Kidney epithelial cell (primary cell): Measurements from ENCODE around the gene TRMT2A. TPM values are rescaled to one million over a fixed set of nuclear protein-coding genes. Genes with fewer than 3 reads are reported as not detected.
A peak's percentile ranks its signal among the peaks of the same experiment; 100 is the strongest.

ENCODE experiments used
- DNase-seq: peaks from one replicate; pipeline ENCODE4 v3.0.0-alpha.2; 2010; ENCODE audit warnings: low read depth
- H3K27me3 ChIP-seq: 2 replicates; pipeline ENCODE4 v1.6.0; 2011; ENCODE audit warnings: low read length; ENCODE audit not compliant: control insufficient read depth, insufficient read depth
- H3K36me3 ChIP-seq: 2 replicates; pipeline ENCODE4 v1.5.1; 2011; ENCODE audit warnings: low read length; ENCODE audit not compliant: control insufficient read depth, insufficient read depth
- H3K4me3 ChIP-seq: 2 replicates; pipeline ENCODE4 v1.5.1; 2011; ENCODE audit warnings: low read depth, mild to moderate bottlenecking, control low read depth, low read length
- total RNA-seq: library from RNA; depleted of rRNA; stranded (reverse); fragments of >200 nt; gene quantifications from 2 replicates; pipeline ENCODE4 v1.2.3, GENCODE V29; 2015
- TF ChIP-seq, protein P1 (sequence below): IDR thresholded peaks from 2 replicates; pipeline ENCODE4 v1.5.1; 2011; ENCODE audit warnings: mild to moderate bottlenecking, moderate library complexity, low read length, control low read depth, inconsistent platforms; ENCODE audit not compliant: insufficient read depth, poor library complexity, severe bottlenecking

The TRMT2A gene
- total RNA-seq, 1 donor from 2014 or later = 44.5 TPM

DNA sequence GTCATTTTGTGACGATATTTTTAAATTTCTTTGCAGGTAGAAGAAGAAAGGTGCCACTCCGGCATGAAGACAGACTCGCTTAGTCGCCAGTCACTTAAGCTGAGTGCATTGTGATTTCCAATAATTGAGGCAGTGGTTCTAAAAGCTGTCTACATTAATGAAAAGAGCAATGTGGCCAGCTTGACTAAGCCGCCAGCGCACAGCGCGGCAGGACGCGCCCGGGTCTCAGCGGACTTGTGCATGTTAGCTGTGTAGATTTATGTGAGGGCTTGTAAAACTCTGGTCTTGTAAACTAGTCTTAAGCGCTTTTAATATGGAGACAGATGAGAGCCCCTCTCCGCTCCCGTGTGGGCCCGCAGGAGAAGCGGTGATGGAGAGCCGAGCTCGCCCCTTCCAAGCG lies 31.4 kb downstream of the TRMT2A start:
- Histone ChIP-seq H3K27me3 (no peaks in the 10 kb centered on the region), H3K36me3 (peaks cover 3% of the 10 kb centered on the region), H3K4me3 (no peak overlapping the region)
- DNase-seq = no peak
- TF ChIP-seq, protein P1, sequence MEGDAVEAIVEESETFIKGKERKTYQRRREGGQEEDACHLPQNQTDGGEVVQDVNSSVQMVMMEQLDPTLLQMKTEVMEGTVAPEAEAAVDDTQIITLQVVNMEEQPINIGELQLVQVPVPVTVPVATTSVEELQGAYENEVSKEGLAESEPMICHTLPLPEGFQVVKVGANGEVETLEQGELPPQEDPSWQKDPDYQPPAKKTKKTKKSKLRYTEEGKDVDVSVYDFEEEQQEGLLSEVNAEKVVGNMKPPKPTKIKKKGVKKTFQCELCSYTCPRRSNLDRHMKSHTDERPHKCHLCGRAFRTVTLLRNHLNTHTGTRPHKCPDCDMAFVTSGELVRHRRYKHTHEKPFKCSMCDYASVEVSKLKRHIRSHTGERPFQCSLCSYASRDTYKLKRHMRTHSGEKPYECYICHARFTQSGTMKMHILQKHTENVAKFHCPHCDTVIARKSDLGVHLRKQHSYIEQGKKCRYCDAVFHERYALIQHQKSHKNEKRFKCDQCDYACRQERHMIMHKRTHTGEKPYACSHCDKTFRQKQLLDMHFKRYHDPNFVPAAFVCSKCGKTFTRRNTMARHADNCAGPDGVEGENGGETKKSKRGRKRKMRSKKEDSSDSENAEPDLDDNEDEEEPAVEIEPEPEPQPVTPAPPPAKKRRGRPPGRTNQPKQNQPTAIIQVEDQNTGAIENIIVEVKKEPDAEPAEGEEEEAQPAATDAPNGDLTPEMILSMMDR = no peak

DNA sequence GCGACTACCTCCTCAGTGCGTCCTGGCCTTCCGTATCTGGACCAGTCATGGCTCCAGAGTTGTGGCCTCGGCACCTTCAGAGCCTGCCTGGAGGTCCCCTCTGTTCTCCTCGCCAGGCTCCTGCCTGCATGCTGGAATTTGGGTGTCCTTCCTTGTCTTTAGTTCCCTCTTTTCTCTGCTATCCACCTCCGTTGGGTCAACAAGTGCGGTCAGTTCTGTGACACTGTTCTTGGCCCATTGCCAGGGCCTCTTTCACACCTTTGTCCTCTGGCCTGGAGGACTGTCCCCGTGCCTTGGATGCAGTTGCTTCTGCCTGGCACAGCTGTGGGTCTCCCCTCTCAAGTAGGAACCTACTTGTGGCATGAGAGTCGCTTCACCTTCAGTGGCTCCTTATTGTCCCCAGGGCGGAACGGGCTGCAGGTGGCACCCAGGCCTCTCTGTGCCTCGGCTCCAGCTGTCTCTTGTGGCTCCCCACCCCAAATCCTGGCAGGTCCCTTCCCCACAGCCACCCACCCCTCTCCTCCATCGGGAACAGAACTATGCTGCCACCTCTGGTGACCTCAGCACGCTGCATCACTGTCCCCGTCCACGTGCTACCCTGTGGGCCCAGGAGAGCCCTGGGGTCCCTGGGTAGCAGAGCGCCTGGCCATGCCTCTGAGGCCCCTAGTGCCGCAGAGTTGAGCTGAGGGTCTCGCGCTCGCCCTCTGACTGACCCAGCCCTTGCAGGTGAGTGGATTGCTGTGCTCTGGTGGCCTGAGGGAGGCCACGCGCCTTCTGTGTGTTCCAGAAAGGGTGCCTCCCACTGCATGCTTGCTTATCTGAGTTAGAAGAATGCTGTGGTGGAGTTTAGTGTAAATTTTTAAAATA lies 32.2 kb downstream of the TRMT2A start:
- DNase-seq = no peak
- H3K27me3 ChIP-seq = no peaks in the 10 kb centered on the region
- H3K4me3 ChIP-seq = no peak overlapping the region
- TF ChIP-seq, protein P1 = peak; percentile 52
- H3K36me3 ChIP-seq = peaks cover 3% of the 10 kb centered on the region

DNA sequence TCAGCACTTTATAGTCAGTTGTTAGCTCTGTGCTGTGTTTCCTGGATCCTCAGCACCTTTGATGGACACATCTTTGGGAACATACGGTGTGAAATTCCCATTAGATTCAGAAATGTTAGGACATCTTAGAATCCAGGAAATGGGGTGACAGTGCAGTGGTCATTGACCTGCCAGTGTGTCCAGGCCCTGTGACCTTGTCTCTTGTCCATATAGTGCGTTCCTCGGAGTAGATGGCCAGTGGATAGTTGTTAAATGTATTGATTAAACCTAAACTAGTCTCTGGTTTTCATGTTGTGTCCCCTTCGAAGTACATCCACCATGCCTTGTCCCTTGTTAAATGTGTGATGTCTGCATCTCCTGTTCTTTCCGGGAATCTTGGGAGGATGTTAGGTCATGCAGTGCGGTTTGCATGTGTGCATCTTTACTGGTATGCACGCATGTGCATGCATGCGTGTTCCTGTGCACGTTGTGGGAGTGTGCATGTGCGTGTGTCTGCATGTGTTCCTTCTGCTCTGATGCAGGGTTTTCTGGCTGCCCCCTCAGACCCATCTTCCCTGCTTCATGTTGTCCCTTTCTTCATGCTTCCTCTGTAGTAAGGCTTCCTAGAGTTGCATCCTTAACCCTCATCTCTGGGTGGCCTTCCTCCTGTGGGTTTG lies 33.0 kb downstream of the TRMT2A start:
- no peak for DNase-seq
- Histone ChIP-seq H3K4me3 (no peak overlapping the region), H3K27me3 (no peaks in the 10 kb centered on the region), H3K36me3 (peaks cover 3% of the 10 kb centered on the region)
- TF ChIP-seq, protein P1 = no peak

DNA sequence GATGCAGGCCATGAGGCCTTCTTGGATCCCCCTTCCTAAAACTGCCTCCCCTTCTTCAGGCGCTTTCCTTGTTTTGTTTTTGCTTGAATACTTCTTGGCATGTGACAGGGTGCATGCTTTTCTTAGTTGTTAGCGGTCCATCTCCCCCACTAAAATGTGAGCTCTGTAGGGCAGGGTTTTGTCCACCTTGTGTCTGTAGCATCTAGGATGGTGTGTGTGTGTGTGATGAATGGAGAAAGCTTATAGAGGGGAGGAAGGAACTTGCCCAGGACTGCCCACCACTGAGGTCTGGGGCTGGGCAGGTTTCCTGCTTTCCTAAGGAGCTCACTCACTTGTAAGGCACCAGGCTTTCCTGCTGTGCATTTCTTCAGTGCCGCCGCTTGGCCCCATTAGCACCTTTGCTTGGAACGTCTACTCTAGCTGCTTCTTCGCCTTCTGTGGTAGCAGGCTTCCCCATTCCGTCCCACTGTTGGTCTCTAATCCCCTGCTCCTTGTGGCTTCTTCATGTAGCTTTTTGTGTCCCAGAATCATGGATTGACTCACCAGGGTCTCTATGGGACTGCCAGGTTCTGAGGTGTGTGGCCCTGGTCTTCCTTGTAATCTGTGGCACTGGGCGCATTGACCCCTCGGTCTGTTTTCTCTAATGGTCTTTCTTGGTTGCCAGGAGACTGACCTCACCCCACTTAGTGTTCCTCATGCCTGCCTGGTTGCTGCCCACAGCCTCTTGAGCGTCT lies 33.7 kb downstream of the TRMT2A start:
- peaks cover 3% of the 10 kb centered on the region for H3K36me3 ChIP-seq
- TF ChIP-seq, protein P1 = no peak
- no peak overlapping the region for H3K4me3 ChIP-seq

DNA sequence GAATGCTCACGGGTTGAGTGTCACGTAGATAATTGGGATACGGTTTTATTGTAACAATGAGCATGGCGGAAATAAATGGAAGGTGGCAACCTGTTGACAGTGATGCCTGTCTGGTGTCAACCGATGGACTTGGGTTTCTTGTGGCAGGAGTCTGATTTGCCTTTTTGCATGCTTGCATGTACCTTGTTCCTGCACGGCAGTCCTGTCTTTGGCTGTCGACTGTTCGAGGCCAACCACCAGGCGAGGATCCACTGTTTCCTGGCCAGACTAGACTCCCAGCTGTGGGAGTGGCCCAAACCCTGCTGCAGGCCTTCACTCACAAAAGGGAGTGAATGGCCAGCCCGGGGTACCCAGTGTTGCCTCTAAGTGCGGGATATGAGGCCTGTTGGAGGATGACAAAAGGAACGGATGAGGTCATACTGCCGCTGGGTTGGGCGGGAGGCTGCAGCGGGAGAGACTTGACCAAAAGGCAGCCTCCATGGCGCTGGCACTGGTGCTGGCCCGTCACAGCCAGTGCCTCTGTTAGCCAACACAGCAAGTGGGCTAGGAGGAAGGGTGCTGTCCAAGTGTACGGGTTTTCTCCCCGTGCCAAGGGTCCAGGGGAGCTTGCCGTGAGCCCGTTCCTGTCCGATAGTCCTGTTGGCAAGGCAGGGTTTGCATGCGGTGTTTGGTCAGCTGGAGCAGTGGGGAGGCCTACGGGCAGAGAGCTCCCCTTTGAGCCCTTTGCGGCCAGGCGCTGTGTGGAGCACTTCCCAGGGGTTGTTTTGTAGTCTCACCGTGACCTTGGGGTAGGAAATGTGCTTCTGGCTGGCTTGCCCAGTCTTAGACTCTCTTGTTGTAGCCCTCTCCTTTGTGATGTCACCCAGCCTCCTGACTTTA lies 36.0 kb downstream of the TRMT2A start:
- H3K4me3 ChIP-seq = peak overlapping the region; percentile 67
- DNase-seq = no peak
- no peaks in the 10 kb centered on the region for H3K27me3 ChIP-seq
- TF ChIP-seq, protein P1 = no peak
- no peaks in the 10 kb centered on the region for H3K36me3 ChIP-seq

More for the DNA sequence above, 33.7 kb downstream of the TRMT2A start:
- DNase-seq = no peak
- no peaks in the 10 kb centered on the region for H3K27me3 ChIP-seq
